Tibial nerve (tissue), 4 donors: Measurements from ENCODE around the gene KDM5B.

ENCODE experiments used
- EP300 ChIP-seq, 2 donors: sonication (generic); formaldehyde crosslinking; IDR thresholded peaks; one replicate each; pipeline ENCODE4 v1.6.1; 2017; ENCODE audit warnings: antibody characterized with exemption in 2 of 2, mild to moderate bottlenecking in 1 of 2
- POLR2A ChIP-seq, 2 donors: fragments of 450-650 bp; IDR thresholded peaks; one replicate each; pipeline ENCODE4 v1.6.1; 2017; ENCODE audit warnings: antibody characterized with exemption in 2 of 2, mild to moderate bottlenecking in 2 of 2, moderate library complexity in 2 of 2
- TF ChIP-seq, protein P1 (sequence below), 5 experiments: fragments of 200-600 bp in 3 of 5; fragments of 450-650 bp in 2 of 5; sonication (generic) in 3 of 5; IDR thresholded peaks; one replicate each; pipeline ENCODE4 v1.5.1; 2016 to 2019; ENCODE audit warnings: antibody characterized with exemption in 5 of 5, mild to moderate bottlenecking in 3 of 5, moderate library complexity in 2 of 5

- TF ChIP-seq, protein P1, sequence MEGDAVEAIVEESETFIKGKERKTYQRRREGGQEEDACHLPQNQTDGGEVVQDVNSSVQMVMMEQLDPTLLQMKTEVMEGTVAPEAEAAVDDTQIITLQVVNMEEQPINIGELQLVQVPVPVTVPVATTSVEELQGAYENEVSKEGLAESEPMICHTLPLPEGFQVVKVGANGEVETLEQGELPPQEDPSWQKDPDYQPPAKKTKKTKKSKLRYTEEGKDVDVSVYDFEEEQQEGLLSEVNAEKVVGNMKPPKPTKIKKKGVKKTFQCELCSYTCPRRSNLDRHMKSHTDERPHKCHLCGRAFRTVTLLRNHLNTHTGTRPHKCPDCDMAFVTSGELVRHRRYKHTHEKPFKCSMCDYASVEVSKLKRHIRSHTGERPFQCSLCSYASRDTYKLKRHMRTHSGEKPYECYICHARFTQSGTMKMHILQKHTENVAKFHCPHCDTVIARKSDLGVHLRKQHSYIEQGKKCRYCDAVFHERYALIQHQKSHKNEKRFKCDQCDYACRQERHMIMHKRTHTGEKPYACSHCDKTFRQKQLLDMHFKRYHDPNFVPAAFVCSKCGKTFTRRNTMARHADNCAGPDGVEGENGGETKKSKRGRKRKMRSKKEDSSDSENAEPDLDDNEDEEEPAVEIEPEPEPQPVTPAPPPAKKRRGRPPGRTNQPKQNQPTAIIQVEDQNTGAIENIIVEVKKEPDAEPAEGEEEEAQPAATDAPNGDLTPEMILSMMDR (IDR thresholded peaks at IDR 0.05) = no peak
- TF ChIP-seq POLR2A (IDR thresholded peaks at IDR 0.05) (no peak), EP300 (IDR thresholded peaks at IDR 0.05) (no peak)
Measured at GRCh38 chr1:202698276-202698675, 109.9 kb downstream of the KDM5B start.
